C4-2B (cell line): Measurements from ENCODE around the gene KSR2.

Experiments
- CTCF ChIP-seq: fragments of 450-650 bp; conservative IDR thresholded peaks from 2 replicates; pipeline ENCODE4 v1.5.1; 2017; ENCODE audit warnings: mild to moderate bottlenecking
- ZFX ChIP-seq: fragments of 450-650 bp; IDR thresholded peaks from 2 replicates; pipeline ENCODE4 v1.6.1; 2017

GRCh38 chr12:117847371-117847770, 121.4 kb downstream of the KSR2 start:
- TF ChIP-seq CTCF (no peak), ZFX (no peak)
